MCF 10A (cell line): ENCODE results near the gene SLC4A2. TPM values are rescaled to one million over a fixed set of nuclear protein-coding genes. Genes with fewer than 3 reads are reported as not detected.
A peak's percentile ranks its signal among the peaks of the same experiment; 100 is the strongest.

Source experiments
- BruUV-seq: library from RNA; stranded (reverse); fragments of 400-500 nt; replicated peaks from 2 replicates; lab custom pipeline; 2021; lab: Mats Ljungman, UMichigan
- CTCF ChIA-PET: fragments of 300-600 bp; sonication (Branson Sonifier 250); formaldehyde crosslinking; extraction: SDS; loops from one replicate; lab custom pipeline; 2021; ENCODE audit warnings: antibody characterized with exemption, inconsistent platforms; lab: Yijun Ruan, JAX
- POLR2A ChIA-PET: fragments of 300-600, 350-650 bp; sonication (Branson Sonifier 250); formaldehyde crosslinking; extraction: SDS; loops from one replicate; lab custom pipeline; 2020; ENCODE audit warnings: antibody characterized with exemption, inconsistent platforms; lab: Yijun Ruan, JAX
- DNase-seq: peaks from one replicate; pipeline ENCODE4 v3.0.0-alpha.2; 2018; ENCODE audit not compliant: unreplicated experiment
- H3K27ac Mint-ChIP-seq: one replicate; pipeline ENCODE4 v1.8.0; 2022; ENCODE audit warnings: mild to moderate bottlenecking, low read depth, mixed read lengths; ENCODE audit not compliant: unreplicated experiment
- H3K27me3 Mint-ChIP-seq: one replicate; pipeline ENCODE4 v1.8.0; 2022; ENCODE audit warnings: mixed read lengths; ENCODE audit not compliant: insufficient read depth, unreplicated experiment
- H3K36me3 Mint-ChIP-seq: one replicate; pipeline ENCODE4 v1.8.0; 2022; ENCODE audit warnings: mild to moderate bottlenecking, moderate library complexity, mixed read lengths; ENCODE audit not compliant: insufficient read depth, unreplicated experiment
- H3K4me1 Mint-ChIP-seq: one replicate; pipeline ENCODE4 v1.8.0; 2022; ENCODE audit warnings: mixed read lengths; ENCODE audit not compliant: insufficient read depth, unreplicated experiment
- H3K4me3 Mint-ChIP-seq: one replicate; pipeline ENCODE4 v1.8.0; 2022; ENCODE audit warnings: mild to moderate bottlenecking, moderate library complexity, mixed read lengths; ENCODE audit not compliant: unreplicated experiment
- H3K9me3 Mint-ChIP-seq: one replicate; pipeline ENCODE4 v1.8.0; 2022; ENCODE audit warnings: mixed read lengths; ENCODE audit not compliant: unreplicated experiment
- CTCF ChIP-seq: fragments of 200-600 bp; IDR thresholded peaks from one replicate; pipeline ENCODE4 v1.8.0; 2022; ENCODE audit warnings: antibody characterized with exemption, mild to moderate bottlenecking; ENCODE audit not compliant: unreplicated experiment
- intact Hi-C: fragments of 100-400 bp; cut with micrococcal nuclease; formaldehyde crosslinking; loops from 2 replicates; pipeline ENCODE4 v1.14.1; 2022
- total RNA-seq: library from RNA; stranded (reverse); gene quantifications from 2 replicates; pipeline ENCODE4 v1.2.3, GENCODE V29; 2022

SLC4A2 gene
- total RNA-seq, 1 experiment from 2014 or later = 112 TPM

- no peaks in the 10 kb centered on the region for H3K27me3 Mint-ChIP-seq
- peaks cover 29% of the 10 kb centered on the region for H3K4me1 Mint-ChIP-seq
- DNase-seq = peak; percentile 99
- peak within 1 kb of the TSS; percentile 100 for H3K27ac Mint-ChIP-seq
- H3K9me3 Mint-ChIP-seq = no peaks in the 10 kb centered on the region
- peak within 1 kb of the TSS; percentile 97 for H3K4me3 Mint-ChIP-seq
- ChIA-PET POLR2A (interaction anchor here (0.6 to 2.6 kb wide), 19 partner anchors 9 to 1833 kb away, joined by 3 to 42 read pairs (median 4); partner anchors contain the start of genes AGAP3, ASIC3, CDK5 and FASTK), CTCF (interaction anchor here (0.6 to 2.7 kb wide), 19 partner anchors 10 to 1345 kb away, joined by 3 to 12 read pairs (median 3); no protein-coding TSS in a partner anchor)
- intact Hi-C loops = loop anchor here (1.0 to 2.0 kb wide), 4 partner anchors 30 to 83 kb away; partner anchors contain the start of gene FASTK
- H3K36me3 Mint-ChIP-seq = peaks cover 18% of the 10 kb centered on the region
- peak; percentile 37 for TF ChIP-seq CTCF
- TSS peak; percentile 78 for BruUV-seq
Measured at GRCh38 chr7:151028131-151028947, 31.1 kb upstream of the SLC4A2 start, which contains the start of gene ABCB8. Gene ABCB8, plus strand, starts transcription at chr7:151028450. Its CDS starts 66 bp downstream, at chr7:151028516.

- TF ChIP-seq CTCF = no peak
- no TSS peak for BruUV-seq
- no peaks in the 10 kb centered on the region for H3K9me3 Mint-ChIP-seq
- no peak for DNase-seq
- CTCF ChIA-PET = interaction anchor here (0.6 to 2.7 kb wide), 8 partner anchors 11 to 304 kb away, joined by 3 to 12 read pairs (median 3); no protein-coding TSS in a partner anchor
- H3K27me3 Mint-ChIP-seq = no peaks in the 10 kb centered on the region
- peak overlapping the region; percentile 100 for H3K27ac Mint-ChIP-seq
- intact Hi-C loops = loop anchor here (1.0 to 2.0 kb wide), 4 partner anchors 29 to 82 kb away; partner anchors contain the start of gene FASTK
- H3K4me3 Mint-ChIP-seq = peak overlapping the region; percentile 97
- H3K36me3 Mint-ChIP-seq = peaks cover 18% of the 10 kb centered on the region
- POLR2A ChIA-PET = interaction anchor here (0.6 to 2.6 kb wide), 16 partner anchors 9 to 87 kb away, joined by 3 to 42 read pairs (median 6); partner anchors contain the start of genes AGAP3, ASIC3, CDK5 and FASTK
- peaks cover 29% of the 10 kb centered on the region for H3K4me1 Mint-ChIP-seq
Measured at GRCh38 chr7:151028948-151029501, 30.4 kb upstream of the SLC4A2 start.

- Mint-ChIP-seq H3K9me3 (no peaks in the 10 kb centered on the region), H3K4me1 (peaks cover 29% of the 10 kb centered on the region), H3K27me3 (no peaks in the 10 kb centered on the region), H3K27ac (no peak overlapping the region), H3K36me3 (peaks cover 18% of the 10 kb centered on the region), H3K4me3 (no peak overlapping the region)
- BruUV-seq = no TSS peak
- ChIA-PET POLR2A (no interaction called here), CTCF (interaction anchor here (2.1 kb wide), 1 partner anchor 80 kb away, joined by 8 read pairs; no protein-coding TSS in a partner anchor)
- intact Hi-C loops = no loop called here
- no peak for DNase-seq
- no peak for TF ChIP-seq CTCF
Measured at GRCh38 chr7:151031011-151031410, 28.4 kb upstream of the SLC4A2 start.
